ENCODE data around the gene TAP2.

DNA sequence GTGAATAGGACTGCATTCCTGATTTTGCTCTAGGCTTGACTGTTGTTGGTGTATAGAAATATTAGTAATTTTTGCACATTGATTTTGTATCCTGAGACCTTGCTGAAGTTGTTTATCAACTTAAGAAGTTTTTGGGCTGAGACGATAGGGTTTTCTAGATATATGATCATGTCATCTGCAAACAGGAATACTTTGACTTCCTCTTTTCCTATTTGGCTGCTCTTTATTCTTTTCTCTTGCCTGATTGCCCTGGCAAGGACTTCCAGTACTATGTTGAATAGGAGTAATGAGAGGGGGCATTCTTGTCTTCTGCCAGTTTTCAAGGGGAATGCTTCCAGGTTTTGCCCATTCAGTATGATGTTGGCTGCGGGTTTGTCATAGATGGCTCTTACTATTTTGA is 35.1 kb downstream of the TAP2 start:
- no peak for TF ChIP-seq EZH2phosphoT487 (IDR thresholded peaks at IDR 0.05; ENCODE audit: borderline replicate concordance, low read depth, low read length)
- TF ChIP-seq, protein P1, sequence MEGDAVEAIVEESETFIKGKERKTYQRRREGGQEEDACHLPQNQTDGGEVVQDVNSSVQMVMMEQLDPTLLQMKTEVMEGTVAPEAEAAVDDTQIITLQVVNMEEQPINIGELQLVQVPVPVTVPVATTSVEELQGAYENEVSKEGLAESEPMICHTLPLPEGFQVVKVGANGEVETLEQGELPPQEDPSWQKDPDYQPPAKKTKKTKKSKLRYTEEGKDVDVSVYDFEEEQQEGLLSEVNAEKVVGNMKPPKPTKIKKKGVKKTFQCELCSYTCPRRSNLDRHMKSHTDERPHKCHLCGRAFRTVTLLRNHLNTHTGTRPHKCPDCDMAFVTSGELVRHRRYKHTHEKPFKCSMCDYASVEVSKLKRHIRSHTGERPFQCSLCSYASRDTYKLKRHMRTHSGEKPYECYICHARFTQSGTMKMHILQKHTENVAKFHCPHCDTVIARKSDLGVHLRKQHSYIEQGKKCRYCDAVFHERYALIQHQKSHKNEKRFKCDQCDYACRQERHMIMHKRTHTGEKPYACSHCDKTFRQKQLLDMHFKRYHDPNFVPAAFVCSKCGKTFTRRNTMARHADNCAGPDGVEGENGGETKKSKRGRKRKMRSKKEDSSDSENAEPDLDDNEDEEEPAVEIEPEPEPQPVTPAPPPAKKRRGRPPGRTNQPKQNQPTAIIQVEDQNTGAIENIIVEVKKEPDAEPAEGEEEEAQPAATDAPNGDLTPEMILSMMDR (conservative IDR thresholded peaks at IDR 0.05; ENCODE audit: low read length), result no peak
